GM12878 (cell line): ENCODE results near the gene LHX5. TPM values are rescaled to one million over a fixed set of nuclear protein-coding genes. Genes with fewer than 3 reads are reported as not detected.
A peak's percentile ranks its signal among the peaks of the same experiment; 100 is the strongest.

ENCODE experiments used
- ATAC-seq: fragments of 200-7000 bp; cut with Tn5 transposase; 3 replicates; pipeline ENCODE4 v1.9.1; 2020; ENCODE audit warnings: mild to moderate bottlenecking, moderate library complexity
- BruUV-seq: library from RNA; stranded (reverse); fragments of 400-500 nt; replicated peaks from 2 replicates; lab custom pipeline; 2021; lab: Mats Ljungman, UMichigan
- CTCF ChIA-PET: fragments of 300-600 bp; sonication (Branson Sonifier 250); formaldehyde crosslinking; extraction: SDS; loops from one replicate; lab custom pipeline; 2021; ENCODE audit warnings: inconsistent platforms; lab: Yijun Ruan, JAX
- POLR2A ChIA-PET: fragments of 350-600 bp; formaldehyde crosslinking; extraction: SDS; loops from one replicate; lab custom pipeline; 2021; ENCODE audit warnings: inconsistent platforms; lab: Charles Lee
- RAD21 ChIA-PET: fragments of 300-600 bp; sonication (Branson Sonifier 250); formaldehyde crosslinking; loops from one replicate; lab custom pipeline; 2023; ENCODE audit warnings: antibody characterized with exemption; ENCODE audit not compliant: unreplicated experiment; lab: Charles Lee
- SMC1A ChIA-PET: fragments of 300-600 bp; sonication (Branson Sonifier 250); formaldehyde crosslinking; loops from one replicate; lab custom pipeline; 2023; ENCODE audit not compliant: unreplicated experiment, uncharacterized antibody; lab: Charles Lee
- DNase-seq: peaks from one replicate; pipeline ENCODE4 v3.0.0-alpha.2; 2011; ENCODE audit warnings: low read depth, low spot score
- FAIRE-seq: peaks from 3 replicates; lab custom pipeline; 2011; peaks lifted over from hg19 to GRCh38; lab: Jason Lieb, UNC
- H2AFZ ChIP-seq: 2 replicates; pipeline ENCODE4 v1.6.0; 2011; ENCODE audit warnings: low read depth, low read length, control low read depth; ENCODE audit not compliant: control insufficient read depth
- H3K27ac ChIP-seq: 2 replicates; pipeline ENCODE4 v1.5.1; 2011; ENCODE audit warnings: control low read depth; ENCODE audit not compliant: control insufficient read depth, insufficient read depth
- H3K27me3 ChIP-seq, 2 experiments: replicated peaks in 1 of 2; 2 replicates each; pipeline versions ENCODE4 v1.6.0 to v1.6.1; 2011; ENCODE audit warnings: low read length in 1 of 2; ENCODE audit not compliant: control insufficient read depth in 2 of 2, insufficient read depth in 2 of 2
- H3K36me3 ChIP-seq, 2 experiments: 2 replicates each; pipeline ENCODE4 v1.5.1; 2011; ENCODE audit warnings: low read length in 1 of 2; ENCODE audit not compliant: control insufficient read depth in 2 of 2, insufficient read depth in 2 of 2
- H3K4me1 ChIP-seq: 2 replicates; pipeline ENCODE4 v1.6.1; 2011; ENCODE audit warnings: mild to moderate bottlenecking, low read length, moderate library complexity, mixed read lengths; ENCODE audit not compliant: control insufficient read depth, insufficient read depth
- H3K4me2 ChIP-seq: 2 replicates; pipeline ENCODE4 v1.6.0; 2011; ENCODE audit warnings: control low read depth; ENCODE audit not compliant: control insufficient read depth, insufficient read depth
- H3K4me3 ChIP-seq: fragments of 200-600 bp; sonication (generic); 2 replicates; pipeline ENCODE4 v1.5.1; 2016
- H3K79me2 ChIP-seq: 2 replicates; pipeline ENCODE4 v1.6.0; 2011; ENCODE audit warnings: low read length; ENCODE audit not compliant: control insufficient read depth, insufficient read depth
- H3K9ac ChIP-seq: 2 replicates; pipeline ENCODE4 v1.8.0; 2011; ENCODE audit warnings: low read length, control low read depth, mixed read lengths; ENCODE audit not compliant: control insufficient read depth, insufficient read depth
- H3K9me3 ChIP-seq: replicated peaks from 3 replicates; pipeline ENCODE4 v1.5.1; 2011; ENCODE audit warnings: mild to moderate bottlenecking, low read length; ENCODE audit not compliant: control insufficient read depth, insufficient read depth
- H4K20me1 ChIP-seq: 2 replicates; pipeline ENCODE4 v1.6.0; 2011; ENCODE audit not compliant: control insufficient read depth, insufficient read depth
- JUNB ChIP-seq: IDR thresholded peaks from 2 replicates; pipeline ENCODE4 v1.6.1; 2016; ENCODE audit warnings: antibody characterized with exemption, mild to moderate bottlenecking
- WGBS: methylation state at CpG from one replicate; pipeline ENCODE4 v1.1.6; 2016; ENCODE audit warnings: low lambda C conversion rate; ENCODE audit not compliant: insufficient replicate concordance, insufficient coverage; ENCODE audit errors: missing lambda C conversion rate; 5-methylcytosine and 5-hydroxymethylcytosine counted together
- in situ Hi-C: fragments of 300-500 bp; cut with MboI; formaldehyde crosslinking; loops from 9 replicates; pipeline ENCODE4 v1.14.3; 2018; ENCODE audit warnings: mixed read lengths
- intact Hi-C: fragments of 100-400 bp; cut with micrococcal nuclease; formaldehyde crosslinking; loops from one replicate; pipeline ENCODE4 v1.14.2; 2022; ENCODE audit not compliant: unreplicated experiment
- polyA plus RNA-seq, 11 experiments: library from polyadenylated mRNA; depleted of rRNA in 4 of 11; unstranded in 6 of 11; stranded (reverse) in 5 of 11; fragments of >200 nt; fragmentation: Nextera tagmentation in 4 of 11; fragmentation: Illumina TruSeq in 1 of 11; extraction: Ambion mirVana in 4 of 11; extraction: Trizol in 1 of 11; gene quantifications; 1 replicate in 1 of 11; 2 replicates in 10 of 11; pipeline versions ENCODE4 v1.2.1 to v1.2.3, GENCODE V29; 2011 to 2016; ENCODE audit warnings: inconsistent platforms in 2 of 11, missing spikeins in 2 of 11, low read depth in 1 of 11
- total RNA-seq, 4 experiments: library from RNA; depleted of rRNA in 3 of 4; stranded (reverse); fragments of >200 nt in 3 of 4; fragmentation: Illumina TruSeq in 1 of 4; extraction: Trizol in 1 of 4; gene quantifications; 2 replicates each; pipeline versions ENCODE4 v1.2.1 to v1.2.3, GENCODE V29; 2013 to 2021
- TF ChIP-seq, protein P1 (sequence below): fragments of 450-650 bp; IDR thresholded peaks from 2 replicates; pipeline ENCODE4 v1.6.1; 2016; ENCODE audit warnings: mild to moderate bottlenecking, moderate library complexity, borderline replicate concordance
- TF ChIP-seq, protein P2 (sequence below), 3 experiments: IDR thresholded peaks in 2 of 3; conservative IDR thresholded peaks in 1 of 3; 2 replicates each; pipeline ENCODE4 v1.5.1; 2011; ENCODE audit warnings: low read depth in 3 of 3, low read length in 3 of 3, mild to moderate bottlenecking in 3 of 3, control low read depth in 2 of 3, moderate library complexity in 2 of 3, inconsistent platforms in 1 of 3, mixed read lengths in 1 of 3; ENCODE audit not compliant: control insufficient read depth in 2 of 3, insufficient read depth in 1 of 3; ENCODE audit errors: extremely low read depth in 1 of 3

LHX5 gene
- total and polyA plus RNA-seq, 10 of the 15 experiments (the other 5 are each of a cell fraction or from before 2014, with no cell fraction given), result 0.03 TPM; not detected in 9

DNA sequence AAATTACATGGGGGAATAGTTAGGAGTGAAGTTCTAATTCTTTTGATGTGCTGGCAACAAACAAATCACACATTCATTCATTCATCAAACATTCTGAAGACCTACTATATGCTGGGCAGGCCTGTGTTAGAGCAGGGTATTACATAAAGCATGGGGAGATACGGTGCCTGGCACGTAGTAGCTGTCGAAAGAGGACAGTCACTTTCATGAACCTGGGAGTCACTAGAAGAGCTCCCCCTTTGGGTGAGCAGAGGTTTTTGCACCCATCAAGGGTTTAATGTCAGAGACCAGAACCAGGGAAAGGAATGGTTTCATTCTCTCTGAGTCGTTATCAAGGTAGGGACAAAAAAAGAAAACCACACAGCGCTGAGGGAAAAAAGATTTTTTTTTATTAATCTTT lies 10.0 kb downstream of the LHX5 start:
- POLR2A ChIA-PET, result no interaction called here
- Histone ChIP-seq H3K4me3 (no peak overlapping the region), H3K79me2 (no peaks in the 10 kb centered on the region), H3K27ac (no peak overlapping the region), H3K4me1 (no peaks in the 10 kb centered on the region), H3K27me3 (peaks cover 12 to 18% of the 10 kb centered on the region in 2 experiments; a peak in 3 of 4 replicates), H3K9ac (no peak overlapping the region), H3K36me3 (no peaks in the 10 kb centered on the region), H4K20me1 (no peaks in the 10 kb centered on the region), H3K9me3 (no peaks in the 10 kb centered on the region; the same call in 2 of the 3 replicates), H2AFZ (no peak overlapping the region), H3K4me2 (no peak overlapping the region)
- TF ChIP-seq JUNB, result no peak
- TF ChIP-seq, protein P1, sequence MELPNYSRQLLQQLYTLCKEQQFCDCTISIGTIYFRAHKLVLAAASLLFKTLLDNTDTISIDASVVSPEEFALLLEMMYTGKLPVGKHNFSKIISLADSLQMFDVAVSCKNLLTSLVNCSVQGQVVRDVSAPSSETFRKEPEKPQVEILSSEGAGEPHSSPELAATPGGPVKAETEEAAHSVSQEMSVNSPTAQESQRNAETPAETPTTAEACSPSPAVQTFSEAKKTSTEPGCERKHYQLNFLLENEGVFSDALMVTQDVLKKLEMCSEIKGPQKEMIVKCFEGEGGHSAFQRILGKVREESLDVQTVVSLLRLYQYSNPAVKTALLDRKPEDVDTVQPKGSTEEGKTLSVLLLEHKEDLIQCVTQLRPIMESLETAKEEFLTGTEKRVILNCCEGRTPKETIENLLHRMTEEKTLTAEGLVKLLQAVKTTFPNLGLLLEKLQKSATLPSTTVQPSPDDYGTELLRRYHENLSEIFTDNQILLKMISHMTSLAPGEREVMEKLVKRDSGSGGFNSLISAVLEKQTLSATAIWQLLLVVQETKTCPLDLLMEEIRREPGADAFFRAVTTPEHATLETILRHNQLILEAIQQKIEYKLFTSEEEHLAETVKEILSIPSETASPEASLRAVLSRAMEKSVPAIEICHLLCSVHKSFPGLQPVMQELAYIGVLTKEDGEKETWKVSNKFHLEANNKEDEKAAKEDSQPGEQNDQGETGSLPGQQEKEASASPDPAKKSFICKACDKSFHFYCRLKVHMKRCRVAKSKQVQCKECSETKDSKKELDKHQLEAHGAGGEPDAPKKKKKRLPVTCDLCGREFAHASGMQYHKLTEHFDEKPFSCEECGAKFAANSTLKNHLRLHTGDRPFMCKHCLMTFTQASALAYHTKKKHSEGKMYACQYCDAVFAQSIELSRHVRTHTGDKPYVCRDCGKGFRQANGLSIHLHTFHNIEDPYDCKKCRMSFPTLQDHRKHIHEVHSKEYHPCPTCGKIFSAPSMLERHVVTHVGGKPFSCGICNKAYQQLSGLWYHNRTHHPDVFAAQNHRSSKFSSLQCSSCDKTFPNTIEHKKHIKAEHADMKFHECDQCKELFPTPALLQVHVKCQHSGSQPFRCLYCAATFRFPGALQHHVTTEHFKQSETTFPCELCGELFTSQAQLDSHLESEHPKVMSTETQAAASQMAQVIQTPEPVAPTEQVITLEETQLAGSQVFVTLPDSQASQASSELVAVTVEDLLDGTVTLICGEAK, result no peak
- TF ChIP-seq, protein P2, sequence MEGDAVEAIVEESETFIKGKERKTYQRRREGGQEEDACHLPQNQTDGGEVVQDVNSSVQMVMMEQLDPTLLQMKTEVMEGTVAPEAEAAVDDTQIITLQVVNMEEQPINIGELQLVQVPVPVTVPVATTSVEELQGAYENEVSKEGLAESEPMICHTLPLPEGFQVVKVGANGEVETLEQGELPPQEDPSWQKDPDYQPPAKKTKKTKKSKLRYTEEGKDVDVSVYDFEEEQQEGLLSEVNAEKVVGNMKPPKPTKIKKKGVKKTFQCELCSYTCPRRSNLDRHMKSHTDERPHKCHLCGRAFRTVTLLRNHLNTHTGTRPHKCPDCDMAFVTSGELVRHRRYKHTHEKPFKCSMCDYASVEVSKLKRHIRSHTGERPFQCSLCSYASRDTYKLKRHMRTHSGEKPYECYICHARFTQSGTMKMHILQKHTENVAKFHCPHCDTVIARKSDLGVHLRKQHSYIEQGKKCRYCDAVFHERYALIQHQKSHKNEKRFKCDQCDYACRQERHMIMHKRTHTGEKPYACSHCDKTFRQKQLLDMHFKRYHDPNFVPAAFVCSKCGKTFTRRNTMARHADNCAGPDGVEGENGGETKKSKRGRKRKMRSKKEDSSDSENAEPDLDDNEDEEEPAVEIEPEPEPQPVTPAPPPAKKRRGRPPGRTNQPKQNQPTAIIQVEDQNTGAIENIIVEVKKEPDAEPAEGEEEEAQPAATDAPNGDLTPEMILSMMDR (IDR thresholded peaks at IDR 0.05 in 2 of 3, conservative IDR thresholded peaks at IDR 0.05 in 1 of 3; ENCODE audit: control insufficient read depth in 2 of 3, extremely low read depth in 1 of 3, insufficient read depth in 1 of 3, low read depth in 3 of 3, low read length in 3 of 3), result peak; percentile 40 to 54 (median 50)
- peak; percentile 69 for ATAC-seq
- no peak for FAIRE-seq
- RAD21 ChIA-PET, result interaction anchor here (0.6 to 1.8 kb wide), 6 partner anchors 16 to 505 kb away, joined by 3 to 4 read pairs (median 3); partner anchors contain the start of gene RBM19
- intact Hi-C loops (loop anchor here (1.0 kb wide), 1 partner anchor 451 kb away; no protein-coding TSS in a partner anchor), in situ Hi-C loops (loop anchor here (5.0 kb wide), 1 partner anchor 451 kb away; no protein-coding TSS in a partner anchor)
- WGBS, result 1% methylated on average over 5 of the region's 5 CpGs
- no peak for DNase-seq
- CTCF ChIA-PET, result interaction anchor here (0.7 to 2.7 kb wide), 17 partner anchors 9 to 456 kb away, joined by 3 to 11 read pairs (median 4); partner anchors contain the start of gene SLC8B1
- BruUV-seq, result no TSS peak
- SMC1A ChIA-PET, result interaction anchor here (0.5 to 1.4 kb wide), 3 partner anchors 41 to 149 kb away, joined by 3 to 5 read pairs (median 3); no protein-coding TSS in a partner anchor
